Left kidney (tissue), 2 donors: ENCODE results near the gene RNF5. TPM values are rescaled to one million over a fixed set of nuclear protein-coding genes. Genes with fewer than 3 reads are reported as not detected.
"Not testable (repeated sequence)": the region's sequence is repeated elsewhere in the genome, so short reads cannot be mapped to it uniquely, and the experiment has no call there.

ENCODE experiments used
- DNase-seq: peaks from one replicate; pipeline ENCODE4 v3.0.0-alpha.2; 2013
- polyA plus RNA-seq: library from polyadenylated mRNA; unstranded; fragments of 120-200 nt; gene quantifications from one replicate; pipeline ENCODE4 v1.2.1, GENCODE V29; 2013; ENCODE audit not compliant: insufficient read length

Gene RNF5
- polyA plus RNA-seq, 1 donor: 90.5 TPM

DNA sequence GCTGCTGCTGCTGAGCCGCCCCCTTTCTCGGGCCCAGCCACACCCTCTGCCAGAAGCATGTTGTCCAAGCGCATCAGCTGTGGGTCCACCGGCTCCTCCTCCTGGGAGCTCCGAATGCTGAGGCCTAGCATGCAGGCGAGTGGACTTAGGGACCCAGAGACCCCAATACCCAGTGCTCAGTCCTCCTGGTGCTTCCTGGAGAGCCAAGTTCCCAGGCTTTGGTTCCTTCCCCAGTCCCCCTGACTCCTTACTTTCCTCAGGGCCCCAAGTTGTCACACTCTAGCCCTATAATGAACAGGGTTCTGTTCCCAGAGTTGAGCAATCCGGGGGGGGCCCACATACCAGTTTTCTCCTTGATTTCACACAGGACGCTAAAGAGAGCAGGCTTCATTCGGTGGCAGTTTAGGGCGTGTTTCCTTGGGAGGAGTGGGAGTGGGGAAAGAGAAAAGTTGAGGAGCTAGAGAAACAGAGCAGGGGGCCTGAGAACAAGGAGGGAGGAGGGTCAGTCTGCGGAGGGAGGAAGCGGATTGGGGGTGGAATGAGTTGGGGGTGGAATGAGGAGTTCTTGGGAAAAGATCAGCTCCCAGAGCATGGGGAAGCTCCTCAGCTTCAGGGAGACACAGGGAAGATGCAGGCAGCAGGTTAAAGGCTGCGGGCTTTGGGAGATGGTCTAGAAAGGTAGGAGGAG is 10.3 kb downstream of the RNF5 start:
- DNase-seq: no peak

DNA sequence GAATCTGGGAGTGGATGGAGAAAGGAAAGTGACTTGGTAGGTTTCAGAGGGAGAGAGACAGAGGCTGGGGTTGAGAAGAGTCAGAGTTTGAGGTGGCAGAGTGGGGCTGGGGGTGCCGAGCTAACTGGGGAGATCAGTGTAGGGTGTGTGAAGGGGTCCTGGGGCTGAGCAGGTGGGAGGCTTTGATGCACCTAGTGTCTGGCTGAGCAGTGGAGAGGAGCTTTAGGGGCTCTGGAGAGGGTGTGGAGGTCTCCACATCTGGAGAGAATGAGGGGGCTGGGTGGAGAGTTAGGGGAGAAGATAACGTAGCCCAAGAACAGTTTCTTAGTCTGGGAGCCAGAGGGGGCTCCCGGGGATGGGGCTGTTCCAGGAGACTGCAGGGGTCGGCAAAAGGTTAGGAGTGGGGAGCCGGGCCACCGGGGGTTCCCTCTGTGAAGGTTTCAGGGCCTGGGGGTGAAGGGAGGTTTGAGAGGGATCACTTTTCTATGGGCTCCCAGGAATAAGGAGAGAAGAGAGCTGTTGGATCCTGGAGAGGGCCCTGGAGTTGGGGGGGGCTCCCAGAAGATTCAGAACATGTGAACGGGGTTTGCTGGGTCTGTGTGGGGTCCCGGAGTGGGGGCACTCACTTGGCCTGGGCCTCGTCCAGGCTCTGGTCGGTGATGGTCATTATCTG is 11.0 kb downstream of the RNF5 start:
- no peak for DNase-seq

DNA sequence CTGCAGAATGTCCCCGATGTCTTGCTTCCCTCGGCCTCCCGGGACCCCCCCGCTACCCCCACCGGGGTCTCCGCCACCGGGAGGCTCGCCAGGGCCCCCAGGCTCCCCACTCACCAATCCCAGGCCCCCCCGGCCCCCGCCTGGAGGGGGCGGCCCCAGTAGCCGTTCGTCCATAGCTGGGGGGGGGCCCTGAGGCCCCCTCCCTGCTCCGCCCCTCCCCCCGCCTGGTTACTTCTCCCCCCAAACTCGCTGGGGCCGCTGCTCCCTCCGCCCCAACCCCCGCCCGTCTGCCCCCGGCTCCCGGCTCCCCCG is 11.5 kb downstream of the RNF5 start:
- DNase-seq: no peak

DNA sequence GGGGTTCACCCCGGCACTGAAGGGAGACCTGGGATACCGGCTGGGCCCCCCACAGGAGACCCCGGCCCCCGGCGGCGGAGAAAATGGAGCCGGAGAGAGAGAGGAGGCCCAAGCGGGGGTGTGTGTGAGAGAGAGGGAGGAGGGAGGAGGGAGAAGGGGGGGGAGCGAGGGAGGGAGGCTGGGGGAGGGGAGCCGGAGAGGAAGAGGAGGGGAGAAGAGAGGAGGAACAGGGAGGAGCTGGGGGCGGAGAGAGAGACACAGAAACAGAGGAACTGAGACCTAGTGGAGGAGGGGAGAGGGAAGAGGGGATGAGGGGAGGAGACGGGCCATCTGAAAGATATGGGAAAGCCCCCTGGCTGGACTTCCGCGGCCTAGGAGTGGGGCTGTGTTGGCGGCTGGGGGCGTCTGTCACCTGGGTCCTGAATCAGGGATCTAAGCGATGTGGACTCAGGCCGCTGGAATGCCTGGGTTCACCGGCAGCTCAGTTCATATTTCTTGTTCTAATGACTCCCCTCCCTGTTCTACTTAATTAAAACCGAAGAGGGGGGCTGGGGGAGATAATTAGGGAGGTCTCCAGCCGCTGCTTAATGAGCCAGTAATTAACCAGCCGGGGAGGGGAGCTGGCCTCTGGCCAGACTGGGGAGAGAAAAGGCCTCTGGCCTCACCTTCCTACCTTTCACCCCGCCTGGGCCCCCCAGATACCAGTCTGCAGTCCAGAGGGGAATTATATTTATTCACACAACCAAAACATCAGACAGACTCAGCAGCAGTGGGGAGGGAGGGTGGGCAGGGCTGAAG is 12.0 kb downstream of the RNF5 start, which contains the start of gene PBX2:
TSS of gene PBX2 (minus strand) at position 149 of the 798 bp plus-strand sequence. CDS start 287 bp downstream, outside the sequence.
- peak; percentile 95 for DNase-seq

DNA sequence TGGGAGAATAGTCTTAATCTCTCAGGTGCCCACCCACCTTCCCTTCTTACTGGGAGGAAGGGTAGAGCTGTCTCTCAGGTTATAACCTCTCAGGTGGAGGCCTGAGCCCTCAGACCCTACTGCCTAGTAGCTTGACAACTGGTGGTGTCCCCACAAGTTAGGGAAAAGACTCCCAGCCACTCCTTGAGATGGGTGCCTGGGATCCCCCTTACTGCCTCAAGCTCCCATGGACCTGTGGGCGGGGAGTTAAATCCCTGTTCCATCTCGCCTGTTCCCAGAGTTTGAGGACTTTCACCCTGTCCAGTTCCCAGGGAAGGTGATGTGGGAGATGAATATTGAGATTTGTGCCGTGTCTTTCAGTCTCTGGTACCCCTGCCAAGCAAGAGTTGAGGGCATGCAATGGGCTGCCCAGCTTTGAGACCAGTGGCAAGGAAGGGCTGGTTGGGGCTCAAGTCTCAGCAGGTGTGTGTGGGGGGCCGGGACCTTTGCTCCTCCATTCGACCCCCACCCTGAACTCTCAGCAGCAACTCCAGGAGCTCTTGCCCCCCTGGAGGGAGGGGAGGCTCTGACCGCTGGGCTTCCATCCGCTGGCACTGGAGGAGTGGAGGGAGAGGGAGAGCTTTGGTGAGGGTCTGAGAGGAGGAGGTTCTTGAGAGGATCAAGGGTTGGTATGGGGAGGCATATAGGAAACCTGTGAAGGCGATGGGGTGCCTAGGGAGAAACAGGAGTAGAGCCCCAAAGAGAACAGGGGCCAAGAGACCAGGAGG is 12.9 kb downstream of the RNF5 start:
- DNase-seq: no peak

DNA sequence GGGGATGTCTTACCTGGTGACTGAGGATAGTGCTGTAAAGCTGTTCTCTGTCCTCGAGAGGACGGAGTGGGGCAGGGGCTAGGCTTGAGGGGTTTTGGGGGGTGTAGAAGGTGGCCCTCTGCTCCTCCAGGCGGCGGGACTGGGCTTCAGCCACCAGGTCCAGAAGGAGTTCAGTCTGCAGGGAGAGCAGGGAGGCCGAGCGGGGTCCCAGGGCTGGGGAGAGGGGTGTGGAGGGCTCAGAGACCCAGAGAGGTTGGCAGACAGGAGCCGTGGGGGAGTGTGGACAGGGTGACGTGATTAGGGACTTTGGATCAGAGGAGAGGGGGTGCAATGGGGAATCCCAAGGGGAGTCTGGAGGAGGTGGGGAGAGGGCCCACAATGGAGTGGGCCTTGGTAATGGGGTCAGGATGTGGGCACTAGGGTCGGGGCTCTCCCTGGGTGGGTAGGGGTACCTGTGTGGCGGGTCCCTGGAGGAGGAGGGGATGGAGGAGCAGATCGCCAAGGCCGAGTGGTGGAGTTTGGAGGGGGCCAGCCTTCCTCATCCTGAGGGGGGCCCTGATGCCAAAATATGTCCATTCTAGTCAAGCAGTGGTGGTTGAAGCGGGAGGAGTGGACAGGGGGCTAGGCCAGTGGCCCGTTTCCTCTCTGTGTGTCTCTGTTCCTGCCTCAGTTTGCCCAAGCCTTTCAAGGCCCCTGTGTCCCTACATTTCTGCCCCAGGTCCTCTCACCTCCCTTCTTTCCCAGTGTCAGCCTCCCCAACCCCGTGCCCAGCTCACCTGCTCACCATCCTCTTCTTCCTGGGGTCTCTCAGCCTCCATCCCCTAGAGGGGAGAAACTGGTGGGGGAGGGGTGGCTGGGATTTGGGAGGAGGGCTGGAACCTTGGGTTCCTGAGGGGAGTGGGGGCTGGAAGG is 13.7 kb downstream of the RNF5 start:
- no peak for DNase-seq

DNA sequence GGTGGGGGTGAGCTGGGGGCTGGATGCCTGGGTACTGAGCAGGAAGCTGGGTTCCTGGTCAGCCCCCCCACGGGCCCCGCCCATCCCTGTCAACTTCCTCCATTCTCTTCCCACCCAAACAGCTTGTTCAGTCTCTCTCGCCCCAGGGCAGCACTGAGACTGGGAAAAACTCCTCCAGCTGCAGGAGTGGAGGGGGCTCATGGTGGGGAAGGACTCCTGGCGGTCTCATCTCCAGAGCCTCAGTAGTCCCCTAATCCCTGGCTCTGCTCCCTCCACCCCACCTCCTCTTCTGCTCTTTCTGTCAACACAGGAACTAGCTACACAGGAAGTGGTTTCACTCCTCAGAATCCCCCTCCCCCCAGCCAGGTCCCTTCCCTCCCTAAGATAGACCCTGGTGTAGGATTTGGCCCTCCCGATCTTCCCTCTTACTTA is 14.4 kb downstream of the RNF5 start, which contains the start of gene GPSM3:
TSS of gene GPSM3 (minus strand) at position 36 of the 432 bp plus-strand sequence. CDS start 130 bp downstream, outside the sequence.
- no peak for DNase-seq

DNA sequence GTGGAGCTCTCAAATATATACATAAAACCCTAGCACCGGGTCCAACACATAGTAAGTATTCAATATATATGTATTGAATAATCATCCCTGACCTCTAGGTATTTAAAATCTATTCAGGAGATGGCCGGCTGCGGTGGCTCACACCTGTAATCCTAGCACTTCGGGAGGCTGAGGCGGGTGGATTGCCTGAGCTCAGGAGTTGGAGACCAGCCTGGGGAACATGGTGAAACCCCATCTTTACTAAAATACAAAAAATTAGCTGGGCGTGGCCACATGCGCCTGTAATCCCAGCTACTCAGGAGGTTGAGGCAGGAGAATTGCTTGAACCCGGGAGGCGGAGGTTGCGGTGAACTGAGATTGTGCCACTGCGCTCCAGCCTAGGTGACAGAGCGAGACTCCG is 14.9 kb downstream of the RNF5 start:
- not testable (repeated sequence) for DNase-seq

DNA sequence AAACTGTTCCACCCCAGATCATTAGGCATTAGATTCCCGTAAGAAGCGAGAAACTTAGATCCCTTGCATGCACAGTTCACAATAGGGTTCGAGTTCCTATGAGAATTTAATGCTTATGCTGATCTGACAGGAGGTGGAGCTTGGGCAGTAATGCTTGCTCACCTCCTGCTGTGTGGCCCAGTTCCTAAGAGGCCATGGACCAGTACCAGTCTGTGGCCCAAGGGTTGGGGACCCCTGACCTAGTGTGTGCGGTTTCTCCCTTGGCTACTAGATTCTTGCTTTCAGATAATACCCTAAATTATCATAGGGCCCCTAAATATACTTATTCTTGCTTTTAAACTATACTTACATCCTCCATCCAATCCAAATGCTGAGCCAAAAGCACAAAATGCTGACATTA is 16.2 kb downstream of the RNF5 start:
- DNase-seq: no peak

DNA sequence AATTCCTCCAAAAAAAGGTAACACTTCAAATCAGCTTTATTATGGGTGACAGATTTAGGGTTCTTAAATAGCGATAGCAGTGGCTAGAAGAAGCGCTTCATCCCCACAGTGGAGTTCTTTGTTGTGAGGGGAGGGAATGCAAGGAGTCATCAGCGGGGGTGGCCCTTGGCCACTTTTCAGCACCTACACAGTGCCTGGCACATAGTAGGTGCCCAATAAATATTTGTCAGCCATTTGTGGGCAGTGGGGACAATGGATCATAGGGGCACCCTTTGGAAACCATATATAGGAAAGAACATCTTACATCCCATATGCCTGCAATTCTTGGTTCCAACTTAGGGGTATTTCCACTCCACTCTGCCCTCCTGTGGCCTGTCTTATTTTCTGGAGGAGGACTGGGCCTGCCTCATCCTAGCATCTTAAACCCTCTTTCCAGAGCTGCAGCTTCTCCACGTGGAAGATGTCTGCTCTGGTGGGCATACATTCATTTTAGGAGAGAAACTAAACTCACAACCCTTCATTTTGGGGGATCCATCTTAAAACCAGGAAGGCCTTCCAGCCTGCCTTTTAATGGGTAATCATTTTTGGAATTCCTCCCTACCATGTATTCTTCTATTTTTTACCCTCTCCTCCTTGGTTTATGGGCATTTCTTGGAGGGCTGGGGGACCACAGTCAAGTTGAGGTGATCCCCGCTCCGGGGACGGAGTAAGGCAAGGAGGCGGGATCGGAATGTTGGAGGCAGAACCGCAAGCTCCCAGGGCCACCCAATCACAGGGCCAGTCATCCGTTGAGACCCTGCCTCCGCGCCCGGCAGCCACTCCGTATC is 16.8 kb downstream of the RNF5 start:
- DNase-seq: no peak

DNA sequence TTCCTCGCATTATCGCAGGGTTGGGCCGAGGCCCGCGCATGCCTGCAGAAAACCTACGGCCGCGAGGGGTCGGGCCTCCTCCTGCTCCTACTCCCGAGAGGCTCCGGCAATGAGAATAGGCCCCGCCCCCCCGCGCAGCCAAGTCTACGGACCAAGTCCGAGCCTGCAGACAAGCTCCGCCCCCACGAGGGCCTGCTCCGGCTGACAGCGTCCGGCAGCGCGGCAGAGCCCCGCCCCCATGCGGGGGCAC is 17.4 kb downstream of the RNF5 start:
- DNase-seq: peak; percentile 99

DNA sequence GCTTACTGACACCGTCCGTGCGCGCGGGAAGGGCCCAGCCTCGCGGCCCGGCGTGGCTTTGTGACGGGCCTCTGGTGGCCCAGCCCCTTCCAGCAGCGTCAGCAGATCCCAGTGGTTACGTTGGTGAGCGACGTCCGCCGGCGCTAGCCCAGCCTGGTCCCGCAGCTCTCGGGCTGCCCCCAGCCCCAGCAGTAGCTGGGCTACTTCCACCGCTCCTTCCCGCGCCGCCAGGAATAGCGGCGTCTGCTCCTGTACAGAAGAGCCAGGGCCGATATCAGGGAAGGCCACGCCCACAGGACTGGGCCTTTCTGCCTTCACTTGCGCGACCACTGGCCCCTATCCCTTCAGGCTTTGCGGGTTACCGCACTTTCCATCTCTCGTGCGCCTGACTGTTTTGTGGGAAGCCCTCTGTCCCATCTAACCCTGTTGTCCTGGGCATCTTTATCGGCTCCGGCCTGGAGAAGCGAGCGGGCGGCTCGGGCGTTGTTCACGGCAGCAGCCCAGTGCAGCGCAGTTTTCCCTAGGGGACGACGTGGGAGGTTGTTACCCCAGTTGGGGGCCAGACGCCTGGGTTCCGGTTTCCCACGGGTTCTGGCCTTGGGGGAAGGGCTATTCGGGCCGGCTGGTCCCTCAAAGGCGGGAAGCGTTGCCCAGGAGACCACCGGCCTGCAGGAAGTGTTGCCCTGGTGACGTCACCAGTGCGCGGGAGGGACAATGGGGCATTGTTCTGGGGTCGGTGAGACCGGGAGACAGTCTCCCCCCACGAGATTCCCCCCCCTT is 17.9 kb downstream of the RNF5 start:
- peak; percentile 91 for DNase-seq

DNA sequence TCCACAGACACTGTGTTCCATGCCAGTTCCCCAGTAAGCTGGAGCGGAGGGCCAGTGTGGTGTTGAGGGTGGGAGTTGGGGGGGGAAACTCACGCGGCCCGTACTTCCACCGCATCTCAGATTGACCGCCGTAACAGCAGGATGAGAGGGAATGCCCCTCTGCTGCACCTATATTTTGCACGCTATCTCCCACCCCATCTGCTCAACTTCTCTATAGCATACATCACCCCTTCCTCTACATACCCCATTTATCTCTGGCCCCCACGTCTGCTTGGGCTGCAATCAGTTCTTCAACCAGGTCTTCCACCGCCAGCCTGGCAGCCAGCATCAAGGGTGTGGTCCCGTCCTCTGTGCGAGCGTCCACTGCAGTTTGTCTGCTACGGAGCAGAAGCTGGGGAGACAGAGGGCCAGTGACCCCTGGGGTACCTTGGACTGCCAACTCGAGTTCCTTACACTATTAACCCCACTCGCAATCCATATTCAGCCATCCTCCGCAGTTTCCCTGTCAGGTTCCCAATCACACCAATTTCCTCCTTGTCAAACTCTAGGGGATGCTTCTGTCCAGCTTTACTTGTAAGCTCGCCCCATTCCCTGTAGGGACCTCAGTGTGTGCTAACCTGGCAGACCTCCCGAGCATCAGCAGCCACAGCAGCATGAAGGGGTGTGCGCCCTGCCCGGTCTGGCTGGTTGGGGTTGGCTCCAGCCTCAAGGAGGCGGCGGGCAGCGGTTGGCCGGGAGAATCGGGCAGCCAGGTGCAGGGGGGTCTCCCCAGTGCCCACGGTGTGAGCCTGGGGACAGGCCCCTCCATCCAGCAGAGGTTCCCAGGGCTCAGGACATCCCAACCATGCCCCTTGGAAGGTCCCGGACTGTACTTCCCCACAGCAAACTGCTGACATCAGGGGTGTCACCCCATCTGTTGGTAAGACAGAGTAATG is 18.7 kb downstream of the RNF5 start:
- no peak for DNase-seq

DNA sequence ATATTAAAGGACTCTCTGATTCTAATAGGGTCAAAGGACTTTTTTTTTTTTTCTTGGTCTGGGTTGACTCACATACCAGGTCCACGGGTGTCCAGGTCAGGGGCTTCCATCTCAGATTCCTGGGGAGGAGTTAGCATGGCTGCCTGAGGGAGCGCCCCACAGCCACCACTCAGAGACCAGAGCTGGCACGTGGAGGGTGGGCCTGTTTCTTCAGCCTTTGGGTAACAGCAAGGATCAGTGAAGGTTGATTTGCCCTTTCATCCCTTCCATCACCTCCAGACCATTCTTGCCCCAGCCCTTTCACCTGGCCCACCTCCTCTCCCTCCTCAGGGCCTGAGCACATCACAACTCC is 20.1 kb downstream of the RNF5 start:
- no peak for DNase-seq

DNA sequence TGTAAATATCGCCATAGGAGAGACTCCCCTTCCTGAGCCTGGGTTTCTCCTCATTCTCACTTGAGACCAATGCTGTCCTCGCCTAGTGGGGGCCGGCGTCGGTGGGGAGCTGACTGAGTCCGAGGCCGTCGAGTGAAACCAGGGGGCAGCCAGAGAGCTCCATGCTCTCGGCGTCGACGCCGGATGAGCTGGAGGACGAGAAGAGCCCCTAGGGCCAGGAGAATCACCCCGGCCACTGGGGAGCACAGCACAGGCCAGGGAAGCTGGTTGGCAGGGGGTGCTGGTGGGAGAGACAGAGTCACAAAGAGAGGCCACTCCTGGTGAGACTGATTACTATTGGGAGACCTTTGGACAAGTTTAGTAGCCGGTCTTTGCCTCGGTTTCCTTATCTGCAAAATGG is 20.7 kb downstream of the RNF5 start:
- DNase-seq: no peak

DNA sequence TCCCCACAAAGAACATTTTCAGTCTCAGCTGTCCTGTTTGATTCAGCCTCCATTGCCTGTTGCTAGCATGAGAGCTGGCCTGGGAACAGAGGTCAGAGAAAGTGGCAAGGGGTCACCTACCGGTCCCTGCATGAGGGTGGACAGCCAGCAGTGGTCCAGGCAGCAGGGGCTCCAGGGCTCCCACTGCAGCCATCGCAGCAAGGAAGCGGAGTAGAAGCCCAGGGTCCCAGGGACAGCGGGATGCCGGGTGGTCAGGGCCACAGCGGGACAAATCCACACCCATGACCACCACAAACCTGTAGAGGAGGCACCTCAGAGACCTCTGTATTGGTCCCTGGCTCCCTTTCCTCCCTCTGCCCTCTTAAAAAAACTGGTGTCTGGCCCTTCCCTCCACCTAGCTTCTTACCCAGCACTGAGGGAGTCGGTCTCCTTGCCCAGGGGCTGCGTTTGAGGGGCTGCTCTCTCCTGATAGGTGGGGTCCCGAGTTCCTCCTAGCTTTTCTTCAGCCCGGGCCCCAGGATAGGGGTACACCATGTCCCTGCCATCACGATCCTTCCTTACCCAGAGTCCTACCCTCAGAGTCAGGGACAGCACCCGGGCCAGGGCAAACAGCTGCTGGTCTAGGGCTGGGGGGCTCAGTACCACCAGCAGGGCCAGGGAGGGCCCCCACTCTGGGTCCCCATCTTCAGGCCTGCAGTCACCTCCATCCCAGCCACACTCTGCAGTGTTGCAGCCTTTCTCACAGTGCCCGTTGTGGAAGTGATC is 22.7 kb downstream of the RNF5 start:
- DNase-seq: no peak

DNA sequence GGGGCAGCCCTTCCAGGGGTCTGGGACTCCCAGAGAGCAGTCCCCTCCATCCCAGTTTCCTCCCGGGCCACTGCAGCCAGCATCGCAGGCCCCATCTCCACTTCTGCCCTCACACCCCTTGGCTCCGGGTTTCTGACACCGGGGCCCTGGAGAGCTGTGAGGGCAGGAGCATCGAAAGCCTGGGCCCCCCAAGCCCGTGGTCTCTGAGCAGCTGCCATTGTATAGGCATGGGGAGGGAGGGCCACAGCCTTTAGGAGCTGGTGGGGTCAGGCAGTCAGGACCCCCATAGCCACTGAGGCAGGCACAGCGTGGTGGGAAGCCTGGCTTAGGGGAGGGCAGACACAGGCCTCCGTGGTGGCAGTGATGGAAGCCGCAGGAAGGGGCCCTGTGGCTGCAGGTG is 24.0 kb downstream of the RNF5 start:
- DNase-seq: no peak
